Heart left ventricle (tissue), 16 donors: ENCODE results near the gene SNAPIN. TPM values are rescaled to one million over a fixed set of nuclear protein-coding genes. Genes with fewer than 3 reads are reported as not detected.

ENCODE experiments used
- ATAC-seq, 4 donors: fragments of 200-7000 bp; cut with Tn5 transposase; one replicate each; pipeline ENCODE4 v1.9.1; 2020 to 2022; ENCODE audit warnings: moderate library complexity in 4 of 4, mild to moderate bottlenecking in 3 of 4, moderate number of reproducible peaks in 1 of 4
- DNase-seq, 5 donors: peaks; one replicate each; pipeline ENCODE4 v3.0.0-alpha.2; 2020
- H3K27ac ChIP-seq, 12 donors: fragments of 200-600 bp; sonication (generic) in 4 of 12; one replicate each; pipeline versions ENCODE4 v1.5.0 to v1.8.0; 2016 to 2022; ENCODE audit warnings: mild to moderate bottlenecking in 2 of 12
- H3K27me3 ChIP-seq, 9 donors: fragments of 200-600 bp; sonication (generic) in 2 of 9; one replicate each; pipeline versions ENCODE4 v1.5.1 to v1.8.0; 2016 to 2022; ENCODE audit warnings: mild to moderate bottlenecking in 3 of 9
- H3K36me3 ChIP-seq, 9 donors: fragments of 200-600 bp; sonication (generic) in 2 of 9; one replicate each; pipeline versions ENCODE4 v1.5.0 to v1.8.0; 2018 to 2022; ENCODE audit warnings: mild to moderate bottlenecking in 2 of 9
- H3K4me1 ChIP-seq, 12 donors: fragments of 200-600 bp; sonication (generic) in 4 of 12; one replicate each; pipeline versions ENCODE4 v1.5.0 to v1.8.0; 2016 to 2022; ENCODE audit warnings: mild to moderate bottlenecking in 3 of 12
- H3K4me3 ChIP-seq, 12 donors: fragments of 200-600 bp; sonication (generic) in 4 of 12; one replicate each; pipeline versions ENCODE4 v1.5.0 to v1.8.0; 2017 to 2022; ENCODE audit warnings: mild to moderate bottlenecking in 9 of 12, moderate library complexity in 4 of 12
- H3K9me3 ChIP-seq, 12 donors: fragments of 200-600 bp; sonication (generic) in 4 of 12; one replicate each; pipeline versions ENCODE4 v1.5.0 to v1.8.0; 2016 to 2022; ENCODE audit warnings: mild to moderate bottlenecking in 1 of 12
- POLR2A ChIP-seq, 2 donors: fragments of 450-650 bp; IDR thresholded peaks; one replicate each; pipeline ENCODE4 v1.6.1; 2017; ENCODE audit warnings: antibody characterized with exemption in 2 of 2, mild to moderate bottlenecking in 2 of 2, moderate library complexity in 2 of 2
- WGBS, 4 donors: extraction: QIAGEN DNeasy Blood & Tissue Kit in 2 of 4; methylation state at CpG; one replicate each; pipeline versions ENCODE4 v1.1.5 to v1.1.7; 2013 to 2018; 5-methylcytosine and 5-hydroxymethylcytosine counted together
- intact Hi-C, 10 donors: fragments of 100-400 bp; cut with DNase I; formaldehyde crosslinking; loops; one replicate each; pipeline versions ENCODE4 v1.11.1 to v1.14.2; 2022
- polyA plus RNA-seq, 2 donors: library from polyadenylated mRNA; stranded (reverse); fragments of 200-250 nt; gene quantifications; one replicate each; pipeline ENCODE4 v1.2.3, GENCODE V29; 2013
- total RNA-seq, 9 donors: library from RNA; depleted of rRNA in 2 of 9; stranded (reverse); fragments of >200 nt in 2 of 9; fragmentation: NEBNext Ultra II Directional in 3 of 9; extraction: Animal tissue kit (Norgen Biotek cat#: 25700) in 3 of 9; gene quantifications; one replicate each; pipeline versions ENCODE4 v1.1.0 to v1.2.4, GENCODE V29; 2016 to 2023
- TF ChIP-seq, protein P1 (sequence below), 12 donors: fragments of 200-600 bp; sonication (generic) in 4 of 12; IDR thresholded peaks; one replicate each; pipeline versions ENCODE4 v1.5.0 to v1.8.0; 2018 to 2022; ENCODE audit warnings: antibody characterized with exemption in 12 of 12, mild to moderate bottlenecking in 5 of 12
- donor health status: ischemic (EF 13 %, LVEDD 7.1; RV severe dilation, severe dysfunction).
- donor health status: healthy with polysubstance abuse.
- donor health status: DM: no; HTN: yes; CAD: no.
- donor health status: DM: no; HTN: no; CAD: no.
- donor health status: ischemic (EF 25% LVEDD 6.9; RV normal size, moderate dysfunction).
- donor health status: ischemic (EF 25% LVEDD 5.7; RV mildly dilated, moderate dysfunction).
- donor health status: healthy.
- donor health status: DM: yes; HTN: yes; CAD: no.
- donor health status: ischemic (EF 35%, LVEDD 5.7; RV mildly dilated, moderate dysfunction).
- donor health status: nonischemic (EF 11% LVEDD 7.7; RV severe dilation, severe dysfunction).
- donor health status: DM: yes; HTN: yes; CAD: no.
- donor health status: PGD.
- donor health status: ischemic (EF 29% LVEDD 5.4; RV normal size, mild dysfunction).
- donor health status: nonischemic (EF 23%, LVEDD 6.1; RV moderate dilation, normal function).

Gene SNAPIN
- total and polyA plus RNA-seq, 11 donors, result 53.7 to 88.7 (median 67.9) TPM

GRCh38 chr1:153628638-153629342 is 29.7 kb upstream of the SNAPIN start:
- Histone ChIP-seq H3K9me3 (no peaks in the 10 kb centered on the region), H3K27me3 (no peaks in the 10 kb centered on the region), H3K27ac (peak overlapping the region; percentile 75 to 97 (median 94)), H3K4me1 (peaks cover 4 to 78% (median 50%) of the 10 kb centered on the region in 12 donors), H3K4me3 (peak overlapping the region; percentile 20 to 87 (median 56)), H3K36me3 (peaks cover 0 to 16% (median 4%) of the 10 kb centered on the region in 9 donors)
- DNase-seq (no peak), ATAC-seq (no peak)
- intact Hi-C loops, result loop anchor here in 1 of 10 donors (2.0 kb wide), 1 partner anchor 42 kb away; the partner anchor contains the start of gene ILF2
- 43 to 74% (median 67%) methylated on average over 6 of the region's 6 CpGs for WGBS, 4 donors
- no peak for TF ChIP-seq POLR2A (IDR thresholded peaks at IDR 0.05)
- TF ChIP-seq, protein P1, sequence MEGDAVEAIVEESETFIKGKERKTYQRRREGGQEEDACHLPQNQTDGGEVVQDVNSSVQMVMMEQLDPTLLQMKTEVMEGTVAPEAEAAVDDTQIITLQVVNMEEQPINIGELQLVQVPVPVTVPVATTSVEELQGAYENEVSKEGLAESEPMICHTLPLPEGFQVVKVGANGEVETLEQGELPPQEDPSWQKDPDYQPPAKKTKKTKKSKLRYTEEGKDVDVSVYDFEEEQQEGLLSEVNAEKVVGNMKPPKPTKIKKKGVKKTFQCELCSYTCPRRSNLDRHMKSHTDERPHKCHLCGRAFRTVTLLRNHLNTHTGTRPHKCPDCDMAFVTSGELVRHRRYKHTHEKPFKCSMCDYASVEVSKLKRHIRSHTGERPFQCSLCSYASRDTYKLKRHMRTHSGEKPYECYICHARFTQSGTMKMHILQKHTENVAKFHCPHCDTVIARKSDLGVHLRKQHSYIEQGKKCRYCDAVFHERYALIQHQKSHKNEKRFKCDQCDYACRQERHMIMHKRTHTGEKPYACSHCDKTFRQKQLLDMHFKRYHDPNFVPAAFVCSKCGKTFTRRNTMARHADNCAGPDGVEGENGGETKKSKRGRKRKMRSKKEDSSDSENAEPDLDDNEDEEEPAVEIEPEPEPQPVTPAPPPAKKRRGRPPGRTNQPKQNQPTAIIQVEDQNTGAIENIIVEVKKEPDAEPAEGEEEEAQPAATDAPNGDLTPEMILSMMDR (IDR thresholded peaks at IDR 0.05), result no peak

DNA sequence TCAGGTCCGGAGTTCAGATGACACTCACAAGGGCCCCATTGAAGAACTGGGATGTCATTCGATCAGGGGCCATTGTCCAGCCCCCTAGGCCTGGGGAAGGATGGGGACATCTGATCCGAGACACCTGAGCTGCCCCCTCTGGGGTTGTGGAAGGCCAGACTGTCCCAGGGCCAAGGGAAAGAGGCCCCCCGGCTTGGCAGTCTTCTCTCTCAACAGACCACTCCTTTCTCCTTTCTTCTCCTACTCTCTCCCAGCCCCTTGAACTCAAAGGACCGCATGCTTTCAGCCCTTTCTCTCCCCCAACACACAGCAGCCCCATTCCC is 29.2 kb upstream of the SNAPIN start:
- no peak for TF ChIP-seq POLR2A (IDR thresholded peaks at IDR 0.05)
- TF ChIP-seq, protein P1 (IDR thresholded peaks at IDR 0.05), result no peak
- peak overlapping the region; percentile 75 to 97 (median 94) for H3K27ac ChIP-seq
- H3K4me1 ChIP-seq, result peaks cover 4 to 76% (median 47%) of the 10 kb centered on the region in 12 donors
- intact Hi-C loops, result loop anchor here in 1 of 10 donors (2.0 kb wide), 1 partner anchor 41 kb away; the partner anchor contains the start of gene ILF2
- no peak for ATAC-seq
- 54 to 73% (median 68%) methylated on average over 5 of the region's 5 CpGs for WGBS, 4 donors
- no peaks in the 10 kb centered on the region for H3K27me3 ChIP-seq
- peaks cover 0 to 12% (median 0%) of the 10 kb centered on the region in 9 donors for H3K36me3 ChIP-seq
- no peak for DNase-seq
- no peaks in the 10 kb centered on the region for H3K9me3 ChIP-seq
- H3K4me3 ChIP-seq, result peak overlapping the region; percentile 20 to 87 (median 56)

DNA sequence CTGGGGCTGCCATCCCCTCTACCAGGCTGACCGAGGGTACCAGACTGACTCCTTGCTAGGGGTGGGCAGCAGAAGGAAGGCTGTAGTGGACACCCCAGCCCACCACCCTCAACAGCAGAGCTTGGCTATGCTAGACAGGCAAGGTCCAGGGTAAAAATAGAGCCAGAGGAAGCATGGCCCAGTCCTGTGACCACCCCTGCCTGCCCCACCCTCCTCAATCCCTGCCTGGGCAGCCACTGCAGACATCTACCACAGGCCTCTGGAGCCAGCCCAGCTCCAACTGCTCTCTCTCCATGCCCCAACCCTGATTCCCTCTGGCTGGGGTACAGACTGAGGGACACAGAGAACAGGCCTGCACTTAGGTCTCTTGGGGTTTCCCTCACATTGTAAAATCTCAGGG is 28.5 kb upstream of the SNAPIN start:
- Histone ChIP-seq H3K4me3 (peak overlapping the region in 10 of 12 donors; percentile 34 to 87 (median 58)), H3K4me1 (peaks cover 4 to 73% (median 47%) of the 10 kb centered on the region in 12 donors)
- intact Hi-C loops, result loop anchor here in 5 of 10 donors (2.0 to 5.0 kb wide), 6 partner anchors 17 to 98 kb away; partner anchors contain the start of genes ILF2 (in 4 of the 5), INTS3 (in 1 of the 5) and S100A16 (in 1 of the 5)

More for the DNA sequence above, 28.5 kb upstream of the SNAPIN start:
- 40 to 80% (median 62%) methylated on average over 1 of the region's 1 CpG for WGBS, 4 donors
- DNase-seq (peak in 4 of 5 donors; percentile 80 to 85 (median 80)), ATAC-seq (peak; percentile 38 to 58 (median 52))
- TF ChIP-seq, protein P1 (IDR thresholded peaks at IDR 0.05), result no peak
- TF ChIP-seq POLR2A (IDR thresholded peaks at IDR 0.05), result peak in 1 of 2 donors; percentile 23
- no peaks in the 10 kb centered on the region for H3K9me3 ChIP-seq
- H3K27ac ChIP-seq, result peak overlapping the region; percentile 75 to 97 (median 94)
- peaks cover 0 to 8% (median 0%) of the 10 kb centered on the region in 9 donors for H3K36me3 ChIP-seq
- H3K27me3 ChIP-seq, result no peaks in the 10 kb centered on the region
